Hematopoietic multipotent progenitor cell treated with erythropoietin and hydrocortisone succinate and interleukin-3 and kit ligand, for 17 days (in vitro differentiated cells): Measurements from ENCODE around the gene COQ5.
A peak's percentile ranks its signal among the peaks of the same experiment; 100 is the strongest.

Experiments
- DNase-seq: peaks from one replicate; pipeline ENCODE4 v3.0.0-alpha.2; 2015; ENCODE audit warnings: low spot score

The COQ5 gene

GRCh38 chr12:120483621-120484020 lies 45.3 kb downstream of the COQ5 start:
- no peak for DNase-seq

- no peak for DNase-seq
Measured at GRCh38 chr12:120481022-120481767, 47.8 kb downstream of the COQ5 start.

- no peak for DNase-seq
Measured at GRCh38 chr12:120480211-120480610, 48.7 kb downstream of the COQ5 start.

GRCh38 chr12:120479458-120479857 lies 49.5 kb downstream of the COQ5 start:
- DNase-seq = no peak

- DNase-seq = no peak
Measured at GRCh38 chr12:120475643-120476042, 53.3 kb downstream of the COQ5 start.

- no peak for DNase-seq
Measured at GRCh38 chr12:120474616-120474960, 54.4 kb downstream of the COQ5 start.

GRCh38 chr12:120473807-120474615 lies 54.9 kb downstream of the COQ5 start:
- no peak for DNase-seq

GRCh38 chr12:120472521-120472920 lies 56.4 kb downstream of the COQ5 start:
- no peak for DNase-seq

- DNase-seq = no peak
Measured at GRCh38 chr12:120470150-120470784, 58.7 kb downstream of the COQ5 start.

- peak; percentile 97 for DNase-seq
Measured at GRCh38 chr12:120469450-120470149, 59.4 kb downstream of the COQ5 start, which contains the start of gene SRSF9. Gene SRSF9 (minus strand): TSS chr12:120469748. CDS start chr12:120469609, 139 bp downstream.

GRCh38 chr12:120468821-120469449 lies 60.0 kb downstream of the COQ5 start:
- no peak for DNase-seq

- DNase-seq = peak; percentile 25
Measured at GRCh38 chr12:120468325-120468820, 60.6 kb downstream of the COQ5 start.

GRCh38 chr12:120467439-120467838 lies 61.5 kb downstream of the COQ5 start:
- DNase-seq = no peak

GRCh38 chr12:120466560-120467315 lies 62.2 kb downstream of the COQ5 start:
- DNase-seq = peak; percentile 73

GRCh38 chr12:120465756-120466155 lies 63.2 kb downstream of the COQ5 start:
- DNase-seq = no peak

GRCh38 chr12:120463712-120464111 lies 65.2 kb downstream of the COQ5 start:
- no peak for DNase-seq

GRCh38 chr12:120462099-120462640 lies 66.8 kb downstream of the COQ5 start:
- DNase-seq = no peak

- DNase-seq = no peak
Measured at GRCh38 chr12:120460157-120460556, 68.8 kb downstream of the COQ5 start.

- no peak for DNase-seq
Measured at GRCh38 chr12:120457133-120457532, 71.8 kb downstream of the COQ5 start.

GRCh38 chr12:120455302-120455701 lies 73.7 kb downstream of the COQ5 start:
- DNase-seq = no peak
